Measurements from ENCODE around the gene ACTN4. TPM values are rescaled to one million over a fixed set of nuclear protein-coding genes. Genes with fewer than 3 reads are reported as not detected.

The ACTN4 gene
- total and polyA plus RNA-seq, 5 experiments from 2014 or later = 3.2 to 57.6 (median 8.5) TPM

GRCh38 chr19:38728752-38729541 lies 81.5 kb downstream of the ACTN4 start:
- ATAC-seq (no peak), DNase-seq (peak in 1 of 10 donors; percentile 46)
- POLR2A ChIA-PET = no interaction called here
- Mint-ChIP-seq H3K4me3 (no peak overlapping the region), H3K9me3 (no peaks in the 10 kb centered on the region), H3K27me3 (no peaks in the 10 kb centered on the region), H3K36me3 (peaks cover 0 to 16% (median 0%) of the 10 kb centered on the region in 3 donors), H3K27ac (no peak overlapping the region), H3K4me1 (peaks cover 4 to 29% (median 23%) of the 10 kb centered on the region in 4 donors)

GRCh38 chr19:38729653-38730469 lies 82.4 kb downstream of the ACTN4 start:
- ATAC-seq = peak; percentile 82 to 83
- no peaks in the 10 kb centered on the region for H3K27me3 Mint-ChIP-seq
- peaks cover 6 to 38% (median 32%) of the 10 kb centered on the region in 4 donors for H3K4me1 Mint-ChIP-seq
- peak overlapping the region in 4 of 10 donors; percentile 27 to 61 (median 50) for H3K27ac Mint-ChIP-seq
- H3K4me3 Mint-ChIP-seq = no peak overlapping the region
- DNase-seq = peak; percentile 61 to 88 (median 76)
- peaks cover 0 to 14% (median 0%) of the 10 kb centered on the region in 3 donors for H3K36me3 Mint-ChIP-seq
- no peaks in the 10 kb centered on the region for H3K9me3 Mint-ChIP-seq
- POLR2A ChIA-PET = no interaction called here

DNA sequence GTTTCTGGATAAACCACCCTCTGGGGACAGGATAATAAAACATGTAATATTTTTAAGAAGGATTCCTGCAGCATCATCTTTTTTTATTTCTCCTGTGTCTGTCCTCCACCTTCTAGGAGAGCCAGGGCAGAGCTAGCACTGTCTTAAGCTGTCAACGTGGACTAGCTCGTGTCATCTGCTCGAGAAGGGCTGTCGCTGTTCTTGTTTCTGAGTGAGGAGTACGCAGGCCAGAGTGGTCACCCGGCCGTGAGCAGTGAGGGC lies 83.0 kb downstream of the ACTN4 start:
- Mint-ChIP-seq H3K36me3 (peaks cover 0 to 12% (median 0%) of the 10 kb centered on the region in 3 donors), H3K27ac (peak overlapping the region in 2 of 10 donors; percentile 61 to 62), H3K4me3 (no peak overlapping the region), H3K9me3 (no peaks in the 10 kb centered on the region), H3K27me3 (no peaks in the 10 kb centered on the region), H3K4me1 (peaks cover 7 to 44% (median 37%) of the 10 kb centered on the region in 4 donors)
- POLR2A ChIA-PET = no interaction called here
- DNase-seq = peak in 1 of 10 donors; percentile 23
- no peak for ATAC-seq

DNA sequence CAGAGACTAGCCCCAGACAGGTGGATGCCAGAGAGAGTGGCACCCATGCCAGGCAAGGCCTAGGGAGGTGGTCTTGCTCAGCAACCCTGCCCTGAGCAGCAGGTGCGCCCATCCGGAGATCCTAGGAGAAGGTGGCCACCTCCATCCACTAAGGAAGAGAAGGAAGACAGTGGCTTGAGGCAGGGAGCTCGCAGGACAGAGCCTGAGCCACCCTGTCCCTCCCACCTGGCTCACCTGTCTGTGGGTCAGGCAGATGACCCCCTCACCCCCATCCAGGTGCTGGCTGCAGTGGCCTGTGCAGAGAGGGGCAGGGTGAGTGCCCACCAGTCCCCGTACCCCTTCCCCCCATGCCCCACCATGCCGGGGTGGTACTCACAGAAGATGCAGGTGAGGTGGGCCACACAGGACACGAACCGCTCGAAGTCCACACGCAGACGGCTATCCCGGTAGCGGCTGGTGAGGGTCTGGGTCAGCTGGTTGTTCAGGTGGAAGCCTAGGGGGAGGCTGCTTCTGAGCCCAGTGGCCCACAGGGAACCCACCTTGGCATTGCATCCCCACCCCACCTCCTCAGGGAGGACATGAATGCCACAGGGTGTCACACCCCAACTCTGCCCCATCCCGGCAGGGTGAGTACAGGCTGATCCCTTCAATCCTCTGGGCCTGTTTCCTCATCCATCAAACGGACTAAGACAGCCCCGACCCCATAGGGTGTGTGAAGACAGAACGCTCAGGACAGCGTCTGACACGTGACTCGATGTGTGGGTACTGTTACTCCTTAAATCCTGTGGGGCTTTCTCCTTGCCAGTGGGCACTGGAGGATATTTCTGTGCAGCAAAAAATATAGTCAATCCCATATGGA lies 83.5 kb downstream of the ACTN4 start:
- ATAC-seq (no peak), DNase-seq (peak in 1 of 10 donors; percentile 61)
- H3K36me3 Mint-ChIP-seq = peaks cover 0 to 11% (median 0%) of the 10 kb centered on the region in 3 donors
- POLR2A ChIA-PET = no interaction called here
- H3K4me3 Mint-ChIP-seq = no peak overlapping the region
- peaks cover 7 to 44% (median 38%) of the 10 kb centered on the region in 4 donors for H3K4me1 Mint-ChIP-seq
- H3K27ac Mint-ChIP-seq = peak overlapping the region in 2 of 10 donors; percentile 62 to 87
- H3K27me3 Mint-ChIP-seq = no peaks in the 10 kb centered on the region
- no peaks in the 10 kb centered on the region for H3K9me3 Mint-ChIP-seq

- peaks cover 0 to 4% (median 0%) of the 10 kb centered on the region in 3 donors for H3K36me3 Mint-ChIP-seq
- DNase-seq (no peak), ATAC-seq (no peak)
- H3K27me3 Mint-ChIP-seq = no peaks in the 10 kb centered on the region
- H3K9me3 Mint-ChIP-seq = no peaks in the 10 kb centered on the region
- H3K27ac Mint-ChIP-seq = peak overlapping the region in 6 of 10 donors; percentile 42 to 87 (median 66)
- POLR2A ChIA-PET = no interaction called here
- no peak overlapping the region for H3K4me3 Mint-ChIP-seq
- H3K4me1 Mint-ChIP-seq = peaks cover 10 to 50% (median 37%) of the 10 kb centered on the region in 4 donors
Measured at GRCh38 chr19:38731654-38732301, 84.3 kb downstream of the ACTN4 start.

- ATAC-seq (no peak), DNase-seq (no peak)
- no peaks in the 10 kb centered on the region for H3K9me3 Mint-ChIP-seq
- peaks cover 0 to 3% (median 0%) of the 10 kb centered on the region in 5 donors for H3K27me3 Mint-ChIP-seq
- H3K27ac Mint-ChIP-seq = peak overlapping the region in 5 of 10 donors; percentile 28 to 89 (median 81)
- no peaks in the 10 kb centered on the region for H3K36me3 Mint-ChIP-seq
- H3K4me3 Mint-ChIP-seq = peak overlapping the region in 1 of 10 donors; percentile 54
- peaks cover 14 to 60% (median 42%) of the 10 kb centered on the region in 4 donors for H3K4me1 Mint-ChIP-seq
- POLR2A ChIA-PET = interaction anchor here (0.8 to 2.6 kb wide), 6 partner anchors 9 to 197 kb away, joined by 3 to 16 read pairs (median 4); partner anchors contain the start of genes MRPS12, RINL and SARS2
Measured at GRCh38 chr19:38733241-38733492, 85.7 kb downstream of the ACTN4 start.

- no peaks in the 10 kb centered on the region for H3K36me3 Mint-ChIP-seq
- POLR2A ChIA-PET = interaction anchor here (0.8 to 2.6 kb wide), 7 partner anchors 10 to 196 kb away, joined by 3 to 16 read pairs (median 4); partner anchors contain the start of genes MRPS12, RINL and SARS2
- peak overlapping the region; percentile 28 to 92 (median 80) for H3K27ac Mint-ChIP-seq
- H3K9me3 Mint-ChIP-seq = no peaks in the 10 kb centered on the region
- peaks cover 15 to 63% (median 44%) of the 10 kb centered on the region in 4 donors for H3K4me1 Mint-ChIP-seq
- H3K4me3 Mint-ChIP-seq = peak overlapping the region in 7 of 10 donors; percentile 72 to 86 (median 79)
- H3K27me3 Mint-ChIP-seq = peaks cover 0 to 3% (median 0%) of the 10 kb centered on the region in 5 donors
- no peak for DNase-seq
- no peak for ATAC-seq
Measured at GRCh38 chr19:38733493-38734175, 86.2 kb downstream of the ACTN4 start.

DNA sequence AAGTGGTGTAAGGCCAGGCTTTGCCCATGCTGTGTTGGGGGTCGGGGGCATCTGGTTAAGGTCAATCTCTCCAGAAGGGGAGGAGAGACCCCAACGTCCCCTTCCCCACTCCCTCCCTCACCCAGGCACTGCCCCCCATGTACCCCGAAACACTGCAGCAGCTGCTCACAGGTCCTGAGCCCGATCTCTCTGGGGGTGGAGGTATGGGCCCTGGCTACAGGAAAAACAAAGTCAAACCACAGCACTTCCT lies 86.7 kb downstream of the ACTN4 start:
- H3K27ac Mint-ChIP-seq = peak overlapping the region in 9 of 10 donors; percentile 44 to 92 (median 82)
- POLR2A ChIA-PET = interaction anchor here (0.8 to 2.6 kb wide), 6 partner anchors 35 to 153 kb away, joined by 3 to 16 read pairs (median 4); partner anchors contain the start of gene RINL
- H3K4me3 Mint-ChIP-seq = peak overlapping the region; percentile 71 to 86 (median 77)
- no peak for DNase-seq
- peak in 1 of 2 donors; percentile 21 for ATAC-seq
- H3K9me3 Mint-ChIP-seq = no peaks in the 10 kb centered on the region
- H3K4me1 Mint-ChIP-seq = peaks cover 15 to 68% (median 48%) of the 10 kb centered on the region in 4 donors
- H3K27me3 Mint-ChIP-seq = peaks cover 0 to 3% (median 0%) of the 10 kb centered on the region in 5 donors
- no peaks in the 10 kb centered on the region for H3K36me3 Mint-ChIP-seq

GRCh38 chr19:38734426-38735256 lies 87.2 kb downstream of the ACTN4 start:
- H3K9me3 Mint-ChIP-seq = no peaks in the 10 kb centered on the region
- H3K4me1 Mint-ChIP-seq = peaks cover 16 to 72% (median 49%) of the 10 kb centered on the region in 4 donors
- H3K27me3 Mint-ChIP-seq = peaks cover 0 to 3% (median 0%) of the 10 kb centered on the region in 5 donors
- H3K4me3 Mint-ChIP-seq = peak overlapping the region; percentile 71 to 86 (median 77)
- peak; percentile 40 to 50 for ATAC-seq
- H3K27ac Mint-ChIP-seq = peak overlapping the region; percentile 44 to 92 (median 80)
- peak in 4 of 10 donors; percentile 24 to 48 (median 46) for DNase-seq
- POLR2A ChIA-PET = interaction anchor here (0.5 to 2.6 kb wide), 11 partner anchors 10 to 825 kb away, joined by 3 to 16 read pairs (median 4); partner anchors contain the start of genes CAPN12, HNRNPL, MRPS12 and RINL
- no peaks in the 10 kb centered on the region for H3K36me3 Mint-ChIP-seq

DNA sequence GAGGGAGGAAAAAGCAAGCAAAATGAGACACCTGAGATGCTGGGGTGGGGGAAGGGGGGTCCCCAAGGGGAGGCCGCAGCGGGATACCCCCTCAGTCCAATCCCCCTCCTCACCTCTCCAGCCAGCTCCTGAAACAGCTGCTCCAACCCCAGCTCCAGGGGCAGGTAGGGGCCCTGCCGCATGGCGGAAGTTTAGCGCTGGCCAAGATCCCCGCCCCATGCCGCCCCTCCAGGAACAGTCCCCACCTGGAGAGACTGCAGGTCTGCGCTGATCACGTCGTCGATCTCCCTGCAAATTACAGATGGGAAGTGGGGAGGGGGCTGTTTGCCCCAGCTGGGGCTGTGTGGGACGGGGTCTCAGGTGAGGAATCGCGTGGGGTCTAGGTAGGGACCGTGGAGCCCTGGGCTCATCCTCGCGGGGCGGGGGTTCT lies 87.8 kb downstream of the ACTN4 start:
- peaks cover 17 to 69% (median 47%) of the 10 kb centered on the region in 4 donors for H3K4me1 Mint-ChIP-seq
- DNase-seq (peak in 8 of 10 donors; percentile 30 to 69 (median 46)), ATAC-seq (peak; percentile 45 to 56)
- peak overlapping the region; percentile 43 to 92 (median 82) for H3K27ac Mint-ChIP-seq
- H3K4me3 Mint-ChIP-seq = peak overlapping the region; percentile 71 to 86 (median 77)
- POLR2A ChIA-PET = interaction anchor here (0.8 to 1.5 kb wide), 8 partner anchors 9 to 195 kb away, joined by 4 to 8 read pairs (median 4); partner anchors contain the start of genes CAPN12, HNRNPL, MRPS12 and SARS2
- no peaks in the 10 kb centered on the region for H3K9me3 Mint-ChIP-seq
- H3K27me3 Mint-ChIP-seq = peaks cover 0 to 3% (median 0%) of the 10 kb centered on the region in 5 donors
- H3K36me3 Mint-ChIP-seq = no peaks in the 10 kb centered on the region

Data from naive thymus-derived CD8-positive, alpha-beta T cell (primary cell).